Neural cell (in vitro differentiated cells): Measurements from ENCODE around the gene ACOT2. TPM values are rescaled to one million over a fixed set of nuclear protein-coding genes. Genes with fewer than 3 reads are reported as not detected.
"Not testable (repeated sequence)": the region's sequence is repeated elsewhere in the genome, so short reads cannot be mapped to it uniquely, and the experiment has no call there.

Experiments used
- H2AFZ ChIP-seq: fragments of 200-600, 300-800 bp; sonication (generic), shearing (Covaris generic); 2 replicates; pipeline ENCODE4 v1.6.0; 2014; ENCODE audit warnings: low read depth, mild to moderate bottlenecking, antibody characterized with exemption, low read length, moderate library complexity
- H3F3A ChIP-seq: fragments of 200-600 bp; shearing (Covaris generic); 2 replicates; pipeline ENCODE4 v1.6.1; 2016; ENCODE audit warnings: mild to moderate bottlenecking, moderate library complexity, mixed read lengths, antibody characterized with exemption, low read length; ENCODE audit not compliant: insufficient read depth, poor library complexity, severe bottlenecking
- H3K27ac ChIP-seq: fragments of 200-600, 300-800 bp; sonication (generic), shearing (Covaris generic); 2 replicates; pipeline ENCODE4 v1.5.1; 2014; ENCODE audit warnings: mild to moderate bottlenecking, low read length, moderate library complexity
- H3K27me3 ChIP-seq: fragments of 300-800, 200-600 bp; sonication (generic), shearing (Covaris generic); 2 replicates; pipeline ENCODE4 v1.6.0; 2014; ENCODE audit warnings: mild to moderate bottlenecking, low read depth, low read length, moderate library complexity; ENCODE audit not compliant: insufficient read depth
- H3K36me3 ChIP-seq: fragments of 300-800, 200-600 bp; sonication (generic), shearing (Covaris generic); 2 replicates; pipeline ENCODE4 v1.5.1; 2014; ENCODE audit warnings: mild to moderate bottlenecking, antibody characterized with exemption, low read length, moderate library complexity; ENCODE audit not compliant: insufficient read depth
- H3K4me2 ChIP-seq: fragments of 300-800, 200-600 bp; sonication (generic), shearing (Covaris generic); 2 replicates; pipeline ENCODE4 v1.6.0; 2014; ENCODE audit warnings: mild to moderate bottlenecking, low read length
- H3K4me3 ChIP-seq: fragments of 300-800, 200-600 bp; sonication (generic), shearing (Covaris generic); 2 replicates; pipeline ENCODE4 v1.5.1; 2014; ENCODE audit warnings: mild to moderate bottlenecking, low read length, moderate library complexity
- H3K79me2 ChIP-seq: fragments of 200-600 bp; shearing (Covaris generic); replicated peaks from 2 replicates; pipeline ENCODE4 v1.6.0; 2014; ENCODE audit warnings: mild to moderate bottlenecking, low read length, moderate library complexity; ENCODE audit not compliant: insufficient read depth
- H3K9ac ChIP-seq: fragments of 300-800, 200-600 bp; sonication (generic), shearing (Covaris generic); 2 replicates; pipeline ENCODE4 v1.6.1; 2016; ENCODE audit warnings: mild to moderate bottlenecking, low read length, mixed read lengths
- H3K9me2 ChIP-seq: fragments of 200-600 bp; shearing (Covaris generic); 2 replicates; pipeline ENCODE4 v1.6.1; 2016; ENCODE audit warnings: mild to moderate bottlenecking, low read length, mixed read lengths; ENCODE audit not compliant: insufficient read depth
- H3K9me3 ChIP-seq: fragments of 200-600, 300-800 bp; sonication (generic), shearing (Covaris generic); 2 replicates; pipeline ENCODE4 v1.6.1; 2016; ENCODE audit warnings: mild to moderate bottlenecking, mixed run types, low read length, moderate library complexity, mixed read lengths
- H4K20me1 ChIP-seq: fragments of 200-600 bp; shearing (Covaris generic); 2 replicates; pipeline ENCODE4 v1.6.1; 2016; ENCODE audit warnings: mild to moderate bottlenecking, mixed run types; ENCODE audit not compliant: insufficient read depth
- CTCF ChIP-seq: fragments of 450-650 bp; IDR thresholded peaks from 2 replicates; pipeline ENCODE4 v1.5.1; 2014; ENCODE audit warnings: antibody characterized with exemption, mild to moderate bottlenecking, moderate library complexity; ENCODE audit not compliant: poor library complexity, severe bottlenecking
- EZH2 ChIP-seq: fragments of 200-600, 300-800 bp; shearing (Covaris generic), sonication (generic); IDR thresholded peaks from 2 replicates; pipeline ENCODE4 v1.6.1; 2014; ENCODE audit warnings: antibody characterized with exemption, low read length, borderline replicate concordance, mild to moderate bottlenecking; ENCODE audit not compliant: insufficient read depth, poor library complexity, severe bottlenecking
- MXI1 ChIP-seq: fragments of 450-650 bp; conservative IDR thresholded peaks from 2 replicates; pipeline ENCODE4 v1.6.1; 2014; ENCODE audit warnings: antibody characterized with exemption, mild to moderate bottlenecking; ENCODE audit not compliant: poor library complexity, severe bottlenecking
- RAD21 ChIP-seq: fragments of 450-650 bp; conservative IDR thresholded peaks from 2 replicates; pipeline ENCODE4 v1.6.1; 2014; ENCODE audit warnings: antibody characterized with exemption, mild to moderate bottlenecking, moderate library complexity
- REST ChIP-seq: IDR thresholded peaks from 2 replicates; pipeline ENCODE4 v1.6.1; 2012; ENCODE audit warnings: borderline replicate concordance
- SMC3 ChIP-seq: fragments of 450-650 bp; conservative IDR thresholded peaks from 2 replicates; pipeline ENCODE4 v1.6.1; 2014; ENCODE audit warnings: antibody characterized with exemption, mild to moderate bottlenecking, moderate library complexity; ENCODE audit not compliant: poor library complexity
- polyA plus RNA-seq: library from polyadenylated mRNA; depleted of rRNA; stranded (reverse); fragments of >200 nt; gene quantifications from 2 replicates; pipeline ENCODE4 v1.2.3, GENCODE V29; 2014

The ACOT2 gene
- polyA plus RNA-seq, 1 donor from 2014 or later, result 1.7 TPM

DNA sequence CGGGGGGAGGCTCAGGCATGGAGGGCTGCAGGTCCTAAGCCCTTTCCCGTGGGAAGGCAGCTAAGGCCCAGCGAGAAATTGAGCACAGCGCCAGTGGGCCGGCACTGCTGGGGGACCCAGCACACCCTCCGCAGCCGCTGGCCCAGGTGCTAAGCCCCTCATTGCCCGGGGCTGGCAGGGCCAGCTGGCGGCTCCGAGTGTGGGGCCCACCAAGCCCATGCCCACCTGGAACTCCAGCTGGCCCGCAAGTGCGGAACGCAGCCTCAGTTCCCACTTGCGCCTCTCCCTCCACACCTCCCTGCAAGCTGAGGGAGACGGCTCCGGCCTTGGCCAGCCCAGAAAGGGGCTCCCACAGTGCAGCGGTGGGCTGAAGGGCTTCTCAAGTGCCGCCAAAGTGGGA is 2.6 kb upstream of the ACOT2 start:
- not testable (repeated sequence) for H3K4me2 ChIP-seq, H3K9me2 ChIP-seq, H3K36me3 ChIP-seq, H3K27me3 ChIP-seq, H3K4me3 ChIP-seq, H3K9me3 ChIP-seq, H3K27ac ChIP-seq, H3K9ac ChIP-seq, H2AFZ ChIP-seq, H4K20me1 ChIP-seq, H3F3A ChIP-seq, H3K79me2 ChIP-seq

- not testable (repeated sequence) for H3K27me3 ChIP-seq, H3K27ac ChIP-seq, H3F3A ChIP-seq, H3K4me2 ChIP-seq, H2AFZ ChIP-seq, H3K9me3 ChIP-seq, H3K4me3 ChIP-seq, H4K20me1 ChIP-seq, H3K79me2 ChIP-seq, H3K9me2 ChIP-seq, H3K36me3 ChIP-seq, H3K9ac ChIP-seq
Observed at GRCh38 chr14:73566935-73567334, 2.1 kb upstream of the ACOT2 start.

DNA sequence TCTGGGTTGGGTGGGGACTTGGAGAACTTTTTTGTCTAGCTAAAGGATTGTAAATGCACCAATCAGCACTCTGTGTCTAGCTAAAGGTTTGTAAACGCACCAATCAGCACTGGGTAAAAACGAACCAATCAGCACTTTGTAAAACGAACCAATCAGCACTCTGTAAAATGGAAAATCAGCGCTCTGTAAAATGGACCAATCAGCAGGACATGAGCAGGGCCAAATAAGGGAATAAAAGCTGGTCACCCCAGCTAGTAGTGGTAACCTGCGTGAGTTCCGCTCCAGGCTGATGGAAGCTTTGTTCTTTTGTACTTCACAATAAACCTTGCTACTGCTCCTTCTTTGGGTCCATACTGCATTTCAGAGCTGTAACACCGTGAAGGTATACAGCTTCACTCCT is 1.7 kb upstream of the ACOT2 start:
- H3K4me3 ChIP-seq, result no peak overlapping the region

More for the DNA sequence above, 1.7 kb upstream of the ACOT2 start:
- Histone ChIP-seq H3K27ac (no peak overlapping the region), H3K79me2 (no peaks in the 10 kb centered on the region), H4K20me1 (no peaks in the 10 kb centered on the region), H3K9me2 (no peaks in the 10 kb centered on the region), H3K4me2 (no peak overlapping the region), H3K27me3 (no peaks in the 10 kb centered on the region), H2AFZ (no peak overlapping the region), H3F3A (no peaks in the 10 kb centered on the region), H3K36me3 (no peaks in the 10 kb centered on the region), H3K9me3 (no peaks in the 10 kb centered on the region), H3K9ac (no peak overlapping the region)
- TF ChIP-seq EZH2 (no peak), REST (no peak), SMC3 (no peak), MXI1 (no peak), RAD21 (no peak), CTCF (no peak)
